Measurements from ENCODE around the gene SPACA4.

- TF ChIP-seq HNF4A (conservative IDR thresholded peaks at IDR 0.05) (no peak), FOXA1 (IDR thresholded peaks at IDR 0.05) (no peak), CTCF (IDR thresholded peaks at IDR 0.05; ENCODE audit: low read depth, low read length, missing input control) (no peak), SP1 (IDR thresholded peaks at IDR 0.05) (no peak), MAX (IDR thresholded peaks at IDR 0.05) (no peak), RAD21 (IDR thresholded peaks at IDR 0.05) (no peak), ZBTB33 (IDR thresholded peaks at IDR 0.05) (no peak), ATF3 (IDR thresholded peaks at IDR 0.05) (no peak), REST (IDR thresholded peaks at IDR 0.05) (no peak), TAF1 (conservative IDR thresholded peaks at IDR 0.05) (no peak), JUND (IDR thresholded peaks at IDR 0.05) (no peak)
Observed at GRCh38 chr19:48603449-48603848, 3.1 kb upstream of the SPACA4 start.

Measured in liver (tissue), 3 donors.